Natural killer cell (primary cell): ENCODE measurements around the gene TMEM17. TPM values are rescaled to one million over a fixed set of nuclear protein-coding genes. Genes with fewer than 3 reads are reported as not detected.

Experiments used
- ATAC-seq, 3 donors: fragments of 150-1000 bp in 2 of 3; fragments of 200-7000 bp in 1 of 3; cut with Tn5 transposase; 1 replicate in 1 of 3; 2 replicates in 2 of 3; pipeline ENCODE4 v1.10.0; 2021; ENCODE audit warnings: mild to moderate bottlenecking in 2 of 3, moderate library complexity in 2 of 3
- DNase-seq, 2 donors: peaks; one replicate each; pipeline versions ENCODE4 v3.0.0 to v3.0.0-alpha.2; 2013 to 2021; ENCODE audit warnings: mixed read lengths in 1 of 2
- H3K27ac ChIP-seq: one replicate; pipeline ENCODE4 v1.5.1; 2013; ENCODE audit warnings: mild to moderate bottlenecking, low read length
- H3K27me3 ChIP-seq: one replicate; pipeline ENCODE4 v1.6.1; 2013; ENCODE audit warnings: low read length; ENCODE audit not compliant: control insufficient read depth, insufficient read depth
- H3K36me3 ChIP-seq: one replicate; pipeline ENCODE4 v1.6.1; 2013; ENCODE audit warnings: low read length; ENCODE audit not compliant: control insufficient read depth, insufficient read depth
- H3K4me1 ChIP-seq: one replicate; pipeline ENCODE4 v1.6.1; 2013; ENCODE audit warnings: low read length; ENCODE audit not compliant: control insufficient read depth, insufficient read depth
- H3K4me3 ChIP-seq: one replicate; pipeline ENCODE4 v1.5.1; 2013; ENCODE audit warnings: low read length
- H3K9me3 ChIP-seq: one replicate; pipeline ENCODE4 v1.6.1; 2013; ENCODE audit warnings: low read length; ENCODE audit not compliant: control insufficient read depth, insufficient read depth
- H3K27ac Mint-ChIP-seq, 2 donors: one replicate each; pipeline ENCODE4 v1.8.0; 2022; ENCODE audit warnings: mild to moderate bottlenecking in 2 of 2, mixed read lengths in 2 of 2, moderate library complexity in 1 of 2
- H3K27me3 Mint-ChIP-seq, 2 donors: one replicate each; pipeline ENCODE4 v1.8.0; 2022; ENCODE audit warnings: low read depth in 2 of 2, mixed read lengths in 2 of 2
- H3K36me3 Mint-ChIP-seq: one replicate; pipeline ENCODE4 v1.8.0; 2022; ENCODE audit warnings: mixed read lengths
- H3K4me1 Mint-ChIP-seq, 2 donors: one replicate each; pipeline ENCODE4 v1.8.0; 2022; ENCODE audit warnings: mixed read lengths in 2 of 2
- H3K4me3 Mint-ChIP-seq: one replicate; pipeline ENCODE4 v1.8.0; 2022; ENCODE audit warnings: mild to moderate bottlenecking, moderate library complexity, mixed read lengths
- H3K9me3 Mint-ChIP-seq, 2 donors: one replicate each; pipeline ENCODE4 v1.8.0; 2022; ENCODE audit warnings: mixed read lengths in 2 of 2
- WGBS: methylation state at CpG from one replicate; pipeline ENCODE4 v1.1.7; 2013; ENCODE audit warnings: missing lambda C conversion rate; ENCODE audit not compliant: insufficient coverage; 5-methylcytosine and 5-hydroxymethylcytosine counted together
- intact Hi-C: fragments of 100-400 bp; cut with micrococcal nuclease; formaldehyde crosslinking; loops from one replicate; pipeline ENCODE4 v1.14.2; 2022
- total RNA-seq, 4 donors: library from RNA; stranded (reverse); fragments of 120-200 nt in 1 of 4; gene quantifications; one replicate each; pipeline versions ENCODE4 v1.2.3 to v1.2.4, GENCODE V29; 2013 to 2022
- TF ChIP-seq, protein P1 (sequence below): fragments of 200-600 bp; IDR thresholded peaks from one replicate; pipeline ENCODE4 v1.8.0; 2022; ENCODE audit warnings: antibody characterized with exemption

The TMEM17 gene
- total RNA-seq, 3 donors from 2014 or later (not counting 1 experiment from before 2014, with no cell fraction given), result 0.18 TPM; not detected in 2

GRCh38 chr2:62506421-62506750 is 391 bp upstream of the TMEM17 start:
- no peaks in the 10 kb centered on the region for H3K36me3 Mint-ChIP-seq
- 1% methylated on average over 3 of the region's 3 CpGs for WGBS

DNA sequence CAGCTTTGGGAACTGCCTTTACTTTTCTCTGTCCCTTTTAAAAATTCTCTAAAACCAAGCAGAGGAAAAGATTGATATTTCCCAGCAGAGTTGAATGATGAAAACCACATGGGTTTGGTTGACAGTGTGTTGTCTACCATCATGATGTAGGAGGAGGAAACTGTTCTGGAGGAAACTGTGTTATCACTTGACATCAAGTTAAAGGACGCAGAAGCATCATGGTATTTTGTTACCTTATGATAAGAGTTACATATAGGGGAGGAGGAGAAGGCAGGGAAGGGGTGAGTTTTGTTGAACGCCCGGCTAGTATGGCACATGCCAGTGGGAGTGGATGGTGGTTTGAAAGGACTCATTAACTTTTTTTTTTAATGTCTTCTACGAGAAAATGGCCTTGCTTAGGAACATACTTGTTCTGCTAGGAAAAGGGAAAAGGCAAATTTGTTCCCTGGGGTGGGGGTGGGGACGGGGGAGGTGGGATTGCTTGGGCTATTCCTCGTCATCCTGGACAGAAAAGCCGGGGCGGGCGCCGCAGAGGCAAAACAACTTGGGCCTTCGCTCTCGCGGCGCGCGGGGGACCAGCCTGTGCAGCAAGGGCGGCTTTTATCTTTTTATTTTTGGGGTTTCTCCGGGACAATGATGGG is 766 bp downstream of the TMEM17 start:
- 26% methylated on average over 18 of the region's 18 CpGs for WGBS
- ATAC-seq, result no peak
- no peaks in the 10 kb centered on the region for H3K9me3 Mint-ChIP-seq

More at GRCh38 chr2:62506421-62506750, 391 bp upstream of the TMEM17 start:
- Histone ChIP-seq H3K4me1 (peaks cover 2% of the 10 kb centered on the region), H3K36me3 (no peaks in the 10 kb centered on the region), H3K27ac (no peak overlapping the region), H3K9me3 (no peaks in the 10 kb centered on the region), H3K4me3 (peak overlapping the region; percentile 6), H3K27me3 (no peaks in the 10 kb centered on the region)
- peak overlapping the region; percentile 90 for H3K4me3 Mint-ChIP-seq
- H3K27ac Mint-ChIP-seq, result no peak overlapping the region
- ATAC-seq (peak in 1 of 3 donors; percentile 16), DNase-seq (no peak)
- H3K4me1 Mint-ChIP-seq, result peaks cover 6 to 8% of the 10 kb centered on the region in 2 donors
- TF ChIP-seq, protein P1, sequence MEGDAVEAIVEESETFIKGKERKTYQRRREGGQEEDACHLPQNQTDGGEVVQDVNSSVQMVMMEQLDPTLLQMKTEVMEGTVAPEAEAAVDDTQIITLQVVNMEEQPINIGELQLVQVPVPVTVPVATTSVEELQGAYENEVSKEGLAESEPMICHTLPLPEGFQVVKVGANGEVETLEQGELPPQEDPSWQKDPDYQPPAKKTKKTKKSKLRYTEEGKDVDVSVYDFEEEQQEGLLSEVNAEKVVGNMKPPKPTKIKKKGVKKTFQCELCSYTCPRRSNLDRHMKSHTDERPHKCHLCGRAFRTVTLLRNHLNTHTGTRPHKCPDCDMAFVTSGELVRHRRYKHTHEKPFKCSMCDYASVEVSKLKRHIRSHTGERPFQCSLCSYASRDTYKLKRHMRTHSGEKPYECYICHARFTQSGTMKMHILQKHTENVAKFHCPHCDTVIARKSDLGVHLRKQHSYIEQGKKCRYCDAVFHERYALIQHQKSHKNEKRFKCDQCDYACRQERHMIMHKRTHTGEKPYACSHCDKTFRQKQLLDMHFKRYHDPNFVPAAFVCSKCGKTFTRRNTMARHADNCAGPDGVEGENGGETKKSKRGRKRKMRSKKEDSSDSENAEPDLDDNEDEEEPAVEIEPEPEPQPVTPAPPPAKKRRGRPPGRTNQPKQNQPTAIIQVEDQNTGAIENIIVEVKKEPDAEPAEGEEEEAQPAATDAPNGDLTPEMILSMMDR, result no peak
- H3K9me3 Mint-ChIP-seq, result no peaks in the 10 kb centered on the region
- peaks cover 3 to 11% of the 10 kb centered on the region in 2 donors for H3K27me3 Mint-ChIP-seq
- intact Hi-C loops, result no loop called here

DNA sequence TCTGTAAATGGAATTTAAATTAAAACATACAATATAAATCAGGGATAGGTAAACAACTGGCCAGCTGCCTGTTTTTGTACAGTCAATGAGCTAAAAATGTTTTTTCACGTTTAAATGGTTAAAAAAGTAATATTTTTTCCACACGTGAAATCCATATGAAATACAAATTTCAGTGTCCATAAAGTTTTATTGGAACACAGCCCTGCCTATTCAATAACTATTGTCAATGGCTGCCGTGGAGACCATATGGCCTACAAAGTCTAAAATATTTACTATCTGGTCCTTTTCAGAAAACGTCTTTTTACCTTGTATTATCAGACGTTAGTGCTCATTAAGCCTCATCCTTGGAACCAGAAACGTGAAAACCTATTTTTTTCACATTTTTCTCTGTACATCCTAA is 1.3 kb downstream of the TMEM17 start:
- H3K4me1 Mint-ChIP-seq, result peaks cover 6 to 8% of the 10 kb centered on the region in 2 donors
- Histone ChIP-seq H3K27ac (no peak overlapping the region), H3K27me3 (no peaks in the 10 kb centered on the region), H3K9me3 (no peaks in the 10 kb centered on the region), H3K4me3 (no peak overlapping the region), H3K4me1 (peaks cover 2% of the 10 kb centered on the region), H3K36me3 (no peaks in the 10 kb centered on the region)
- H3K4me3 Mint-ChIP-seq, result peak overlapping the region; percentile 90
- peaks cover 3 to 11% of the 10 kb centered on the region in 2 donors for H3K27me3 Mint-ChIP-seq
- no peak for ATAC-seq
- intact Hi-C loops, result no loop called here
- H3K9me3 Mint-ChIP-seq, result no peaks in the 10 kb centered on the region
- DNase-seq, result no peak
- WGBS, result 98% methylated on average over 6 of the region's 6 CpGs
- no peak overlapping the region for H3K27ac Mint-ChIP-seq
- no peaks in the 10 kb centered on the region for H3K36me3 Mint-ChIP-seq
- TF ChIP-seq, protein P1, result no peak

More for the DNA sequence above, 766 bp downstream of the TMEM17 start:
- Mint-ChIP-seq H3K27me3 (peaks cover 3 to 11% of the 10 kb centered on the region in 2 donors), H3K36me3 (no peaks in the 10 kb centered on the region), H3K4me1 (peaks cover 6 to 8% of the 10 kb centered on the region in 2 donors), H3K4me3 (peak overlapping the region; percentile 90), H3K27ac (no peak overlapping the region)
- no peaks in the 10 kb centered on the region for H3K27me3 ChIP-seq
- no peaks in the 10 kb centered on the region for H3K9me3 ChIP-seq
- TF ChIP-seq, protein P1, result no peak
- H3K27ac ChIP-seq, result no peak overlapping the region
- intact Hi-C loops, result no loop called here
- DNase-seq, result no peak
- peak overlapping the region; percentile 60 for H3K4me3 ChIP-seq
- no peaks in the 10 kb centered on the region for H3K36me3 ChIP-seq
- peaks cover 2% of the 10 kb centered on the region for H3K4me1 ChIP-seq
